AG04449 (cell line): ENCODE data around the gene PROX1.
"Not testable (repeated sequence)": the region's sequence is repeated elsewhere in the genome, so short reads cannot be mapped to it uniquely, and the experiment has no call there.

Experiments
- CTCF ChIA-PET: fragments of 350-600 bp; formaldehyde crosslinking; extraction: SDS; loops from one replicate; lab custom pipeline; 2021; ENCODE audit warnings: antibody characterized with exemption; lab: Yijun Ruan, JAX
- POLR2A ChIA-PET: fragments of 400-600, 350-600 bp; formaldehyde crosslinking; extraction: SDS; loops from one replicate; lab custom pipeline; 2020; ENCODE audit warnings: antibody characterized with exemption, inconsistent platforms; lab: Yijun Ruan, JAX
- DNase-seq: peaks from one replicate; pipeline ENCODE4 v3.0.0-alpha.2; 2010; ENCODE audit warnings: low read depth, low spot score
- H3K4me3 ChIP-seq: 2 replicates; pipeline ENCODE4 v1.5.1; 2011; ENCODE audit warnings: low read depth, mild to moderate bottlenecking, control low read depth, low read length
- CTCF ChIP-seq: IDR thresholded peaks from one replicate; pipeline ENCODE4 v1.5.1; 2011; ENCODE audit warnings: mild to moderate bottlenecking, moderate library complexity, low read length, control low read depth, inconsistent platforms; ENCODE audit not compliant: insufficient read depth; ENCODE audit errors: missing control alignments

Gene PROX1

DNA sequence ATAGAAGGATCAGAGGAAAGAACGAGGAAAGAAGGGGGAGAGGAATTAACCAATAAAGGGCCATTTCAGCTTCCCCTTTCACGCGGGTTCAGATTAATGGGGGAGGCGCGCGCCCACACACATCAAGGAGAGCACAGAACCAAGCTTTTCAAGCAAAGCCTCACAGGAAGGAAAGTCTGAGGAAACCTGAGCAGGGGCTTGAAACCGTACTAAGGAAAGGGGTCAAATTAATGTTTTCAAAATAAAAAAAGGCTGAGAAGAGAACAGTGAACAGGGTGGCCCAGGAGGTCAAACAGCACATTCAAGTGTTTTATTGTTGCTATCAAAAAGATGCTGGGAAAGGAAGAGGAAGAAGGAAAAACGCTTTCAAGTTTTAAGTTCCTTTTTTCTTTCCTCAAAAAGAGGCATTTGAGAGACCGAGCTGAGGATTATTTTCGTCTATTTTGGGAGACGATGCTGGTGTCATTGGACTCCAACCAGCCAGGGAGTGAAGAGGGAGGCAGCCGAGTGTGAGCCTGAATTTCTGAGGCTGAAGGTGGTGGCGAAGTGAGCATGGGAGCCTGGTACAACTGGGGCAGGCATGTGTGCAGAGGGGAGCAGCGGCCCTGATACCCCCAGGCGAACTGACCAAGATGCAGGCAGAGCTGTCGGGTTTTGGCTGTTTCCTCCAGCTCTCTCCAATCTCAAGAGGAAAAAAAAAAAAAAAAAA is 88.4 kb downstream of the PROX1 start:
- no peak for DNase-seq
- ChIA-PET POLR2A (no interaction called here), CTCF (no interaction called here)
- no peak for TF ChIP-seq CTCF
- no peak overlapping the region for H3K4me3 ChIP-seq

- CTCF ChIA-PET = no interaction called here
Observed at GRCh38 chr1:214076708-214077065, 88.9 kb downstream of the PROX1 start.

GRCh38 chr1:214078950-214079349 is 91.2 kb downstream of the PROX1 start:
- ChIA-PET POLR2A (no interaction called here), CTCF (no interaction called here)
- no peak for TF ChIP-seq CTCF
- DNase-seq = no peak
- no peak overlapping the region for H3K4me3 ChIP-seq

More at GRCh38 chr1:214076708-214077065, 88.9 kb downstream of the PROX1 start:
- no peak for TF ChIP-seq CTCF
- H3K4me3 ChIP-seq = no peak overlapping the region
- DNase-seq = no peak
- POLR2A ChIA-PET = no interaction called here

- CTCF ChIA-PET = no interaction called here
- POLR2A ChIA-PET = no interaction called here
Observed at GRCh38 chr1:214085325-214085724, 97.6 kb downstream of the PROX1 start.

GRCh38 chr1:214086945-214087344 is 99.2 kb downstream of the PROX1 start:
- no peak overlapping the region for H3K4me3 ChIP-seq
- DNase-seq = no peak
- CTCF ChIA-PET = no interaction called here
- TF ChIP-seq CTCF = no peak
- POLR2A ChIA-PET = no interaction called here

More at GRCh38 chr1:214085325-214085724, 97.6 kb downstream of the PROX1 start:
- H3K4me3 ChIP-seq = no peak overlapping the region
- TF ChIP-seq CTCF = no peak
- DNase-seq = no peak

DNA sequence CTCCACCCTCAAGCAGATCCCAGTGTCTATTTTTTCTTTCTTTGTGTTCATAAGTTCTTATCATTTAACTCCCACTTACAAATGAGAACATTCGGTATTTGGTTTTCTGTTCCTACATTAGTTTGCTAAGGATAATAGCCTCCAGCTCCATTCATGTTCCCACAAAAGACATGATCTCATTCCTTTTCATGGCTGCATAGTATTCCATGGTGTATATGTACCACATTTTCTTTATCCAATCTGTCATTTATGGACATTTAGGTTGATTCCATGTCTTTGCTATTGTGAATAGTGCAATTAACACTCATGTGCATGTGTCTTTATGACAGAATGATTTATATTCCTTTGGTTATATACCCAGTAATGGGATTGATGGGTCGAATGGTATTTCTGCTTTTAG is 101.2 kb downstream of the PROX1 start:
- CTCF ChIA-PET, DNase-seq, POLR2A ChIA-PET, H3K4me3 ChIP-seq: not testable (repeated sequence)
